Spleen (tissue), 11 donors: ENCODE data around the gene PIK3CB. TPM values are rescaled to one million over a fixed set of nuclear protein-coding genes. Genes with fewer than 3 reads are reported as not detected.

ENCODE experiments used
- DNase-seq: peaks from one replicate; pipeline ENCODE4 v3.0.0-alpha.2; 2020
- H3K27ac ChIP-seq, 8 donors: fragments of 200-600 bp; sonication (generic) in 7 of 8; 1 replicate in 4 of 8; 2 replicates in 4 of 8; pipeline versions ENCODE4 v1.5.0 to v1.8.0; 2016 to 2021; ENCODE audit warnings: inconsistent platforms in 4 of 8, mild to moderate bottlenecking in 4 of 8, moderate library complexity in 1 of 8
- H3K27me3 ChIP-seq, 7 donors: fragments of 200-600 bp; sonication (generic) in 6 of 7; replicated peaks in 1 of 7; 1 replicate in 4 of 7; 2 replicates in 3 of 7; pipeline versions ENCODE4 v1.5.0 to v1.8.0; 2016 to 2021; ENCODE audit warnings: inconsistent platforms in 3 of 7, mild to moderate bottlenecking in 1 of 7
- H3K36me3 ChIP-seq, 6 donors: fragments of 200-600 bp; sonication (generic) in 5 of 6; 1 replicate in 4 of 6; 2 replicates in 2 of 6; pipeline versions ENCODE4 v1.5.0 to v1.8.0; 2016 to 2021; ENCODE audit warnings: inconsistent platforms in 2 of 6
- H3K4me1 ChIP-seq, 6 donors: fragments of 200-600 bp; sonication (generic) in 5 of 6; 1 replicate in 3 of 6; 2 replicates in 3 of 6; pipeline versions ENCODE4 v1.5.0 to v1.8.0; 2016 to 2021; ENCODE audit warnings: inconsistent platforms in 3 of 6
- H3K4me3 ChIP-seq, 8 donors: fragments of 200-600 bp; sonication (generic) in 7 of 8; 1 replicate in 4 of 8; 2 replicates in 4 of 8; pipeline versions ENCODE4 v1.5.0 to v1.8.0; 2016 to 2021; ENCODE audit warnings: inconsistent platforms in 4 of 8, mild to moderate bottlenecking in 4 of 8, moderate library complexity in 2 of 8
- H3K9me3 ChIP-seq, 8 donors: fragments of 200-600 bp; sonication (generic) in 7 of 8; 1 replicate in 4 of 8; 2 replicates in 4 of 8; pipeline versions ENCODE4 v1.5.0 to v1.8.0; 2016 to 2021; ENCODE audit warnings: inconsistent platforms in 4 of 8
- CTCF ChIP-seq, 11 experiments: fragments of 200-600 bp in 7 of 11; fragments of 450-650 bp in 4 of 11; sonication (generic) in 4 of 11; IDR thresholded peaks in 8 of 11; conservative IDR thresholded peaks in 3 of 11; 1 replicate in 7 of 11; 2 replicates in 4 of 11; pipeline versions ENCODE4 v1.4.0 to v1.8.0; 2016 to 2021; ENCODE audit warnings: antibody characterized with exemption in 11 of 11, inconsistent platforms in 4 of 11, mild to moderate bottlenecking in 1 of 11
- POLR2A ChIP-seq, 3 donors: fragments of 450-650 bp; IDR thresholded peaks; one replicate each; pipeline ENCODE4 v1.5.1; 2017; ENCODE audit warnings: antibody characterized with exemption in 3 of 3, mild to moderate bottlenecking in 1 of 3
- POLR2AphosphoS5 ChIP-seq, 3 donors: sonication (generic); formaldehyde crosslinking; IDR thresholded peaks; one replicate each; pipeline ENCODE4 v1.5.1; 2017; ENCODE audit warnings: antibody characterized with exemption in 3 of 3
- WGBS, 5 donors: extraction: QIAGEN DNeasy Blood & Tissue Kit in 3 of 5; methylation state at CpG; one replicate each; pipeline versions ENCODE4 v1.1.5 to v1.1.7; 2013 to 2018; 5-methylcytosine and 5-hydroxymethylcytosine counted together
- intact Hi-C: fragments of 100-400 bp; cut with DNase I; formaldehyde crosslinking; loops from one replicate; pipeline ENCODE4 v1.15.0; 2023; ENCODE audit warnings: low total_unique reads
- polyA plus RNA-seq, 3 donors: library from polyadenylated mRNA; stranded (reverse); fragments of 200-250 nt; gene quantifications; one replicate each; pipeline ENCODE4 v1.2.1, GENCODE V29; 2013
- total RNA-seq, 7 donors: library from RNA; depleted of rRNA in 3 of 7; stranded (reverse); fragments of >200 nt in 3 of 7; fragmentation: NEBNext Ultra II Directional in 4 of 7; extraction: Animal tissue kit (Norgen Biotek cat#: 25700) in 4 of 7; gene quantifications; one replicate each; pipeline versions ENCODE4 v1.1.0 to v1.2.1, GENCODE V29; 2016 to 2021
- donor health status: healthy with polysubstance abuse.
- donor health status: DM: no; HTN: no; CAD: no; lungs with moderate emphysema.
- donor health status: DM: no; HTN: no; CAD: no.
- donor health status: Bipolar disorder and iron deficiency.
- donor health status: healthy.
- donor health status: DM: no; HTN: no; CAD: no.
- donor health status: DM: yes; HTN: yes; CAD: no.

The PIK3CB gene
- total and polyA plus RNA-seq, 10 donors = 4.6 to 43.8 (median 34.4) TPM

GRCh38 chr3:138877226-138877625, 42.5 kb upstream of the PIK3CB start:
- 88 to 100% (median 93%) methylated on average over 2 of the region's 2 CpGs for WGBS, 5 donors
- intact Hi-C loops = no loop called here
- Histone ChIP-seq H3K36me3 (no peaks in the 10 kb centered on the region), H3K9me3 (peaks cover 0 to 18% (median 3%) of the 10 kb centered on the region in 8 donors), H3K4me1 (peaks cover 0 to 22% (median 3%) of the 10 kb centered on the region in 6 donors), H3K27me3 (no peaks in the 10 kb centered on the region), H3K27ac (peak overlapping the region in 1 of 8 donors; percentile 85), H3K4me3 (no peak overlapping the region)
- peak; percentile 3 for DNase-seq
- TF ChIP-seq POLR2A (IDR thresholded peaks at IDR 0.05) (no peak), CTCF (IDR thresholded peaks at IDR 0.05 in 8 of 11, conservative IDR thresholded peaks at IDR 0.05 in 3 of 11) (no peak), POLR2AphosphoS5 (IDR thresholded peaks at IDR 0.05) (no peak)

- Histone ChIP-seq H3K4me3 (peak overlapping the region in 1 of 8 donors; percentile 31), H3K27ac (peak overlapping the region in 7 of 8 donors; percentile 52 to 85 (median 68)), H3K36me3 (no peaks in the 10 kb centered on the region), H3K4me1 (peaks cover 0 to 22% (median 3%) of the 10 kb centered on the region in 6 donors), H3K27me3 (no peaks in the 10 kb centered on the region), H3K9me3 (peaks cover 0 to 18% (median 3%) of the 10 kb centered on the region in 8 donors)
- WGBS, 5 donors = 61 to 73% (median 63%) methylated on average over 12 of the region's 12 CpGs
- peak; percentile 6 for DNase-seq
- intact Hi-C loops = no loop called here
- TF ChIP-seq CTCF (IDR thresholded peaks at IDR 0.05 in 8 of 11, conservative IDR thresholded peaks at IDR 0.05 in 3 of 11) = peak in 1 of 11 experiments; percentile 22
- peak in 1 of 3 donors; percentile 34 for TF ChIP-seq POLR2AphosphoS5 (IDR thresholded peaks at IDR 0.05)
- TF ChIP-seq POLR2A (IDR thresholded peaks at IDR 0.05) = no peak
Measured at GRCh38 chr3:138875754-138876664, 41.3 kb upstream of the PIK3CB start.

GRCh38 chr3:138875096-138875753, 40.5 kb upstream of the PIK3CB start:
- H3K27me3 ChIP-seq = no peaks in the 10 kb centered on the region
- TF ChIP-seq CTCF (IDR thresholded peaks at IDR 0.05 in 8 of 11, conservative IDR thresholded peaks at IDR 0.05 in 3 of 11) = no peak
- no peak for TF ChIP-seq POLR2AphosphoS5 (IDR thresholded peaks at IDR 0.05)
- no peak for TF ChIP-seq POLR2A (IDR thresholded peaks at IDR 0.05)
- H3K36me3 ChIP-seq = no peaks in the 10 kb centered on the region
- H3K4me3 ChIP-seq = peak overlapping the region in 1 of 8 donors; percentile 31
- H3K4me1 ChIP-seq = peaks cover 0 to 22% (median 3%) of the 10 kb centered on the region in 6 donors
- intact Hi-C loops = no loop called here
- peak overlapping the region in 7 of 8 donors; percentile 52 to 85 (median 68) for H3K27ac ChIP-seq
- DNase-seq = peak; percentile 55
- WGBS, 5 donors = 89 to 98% (median 93%) methylated on average over 6 of the region's 6 CpGs
- peaks cover 0 to 18% (median 3%) of the 10 kb centered on the region in 8 donors for H3K9me3 ChIP-seq
